T1000 (cell line): ENCODE measurements around the gene TMUB2.
A peak's percentile ranks its signal among the peaks of the same experiment; 100 is the strongest.

Experiments used
- DNase-seq: peaks from one replicate; lab custom pipeline; 2025; ENCODE audit warnings: mixed read lengths; lab: John Stamatoyannopoulos, UW

TMUB2 gene

DNA sequence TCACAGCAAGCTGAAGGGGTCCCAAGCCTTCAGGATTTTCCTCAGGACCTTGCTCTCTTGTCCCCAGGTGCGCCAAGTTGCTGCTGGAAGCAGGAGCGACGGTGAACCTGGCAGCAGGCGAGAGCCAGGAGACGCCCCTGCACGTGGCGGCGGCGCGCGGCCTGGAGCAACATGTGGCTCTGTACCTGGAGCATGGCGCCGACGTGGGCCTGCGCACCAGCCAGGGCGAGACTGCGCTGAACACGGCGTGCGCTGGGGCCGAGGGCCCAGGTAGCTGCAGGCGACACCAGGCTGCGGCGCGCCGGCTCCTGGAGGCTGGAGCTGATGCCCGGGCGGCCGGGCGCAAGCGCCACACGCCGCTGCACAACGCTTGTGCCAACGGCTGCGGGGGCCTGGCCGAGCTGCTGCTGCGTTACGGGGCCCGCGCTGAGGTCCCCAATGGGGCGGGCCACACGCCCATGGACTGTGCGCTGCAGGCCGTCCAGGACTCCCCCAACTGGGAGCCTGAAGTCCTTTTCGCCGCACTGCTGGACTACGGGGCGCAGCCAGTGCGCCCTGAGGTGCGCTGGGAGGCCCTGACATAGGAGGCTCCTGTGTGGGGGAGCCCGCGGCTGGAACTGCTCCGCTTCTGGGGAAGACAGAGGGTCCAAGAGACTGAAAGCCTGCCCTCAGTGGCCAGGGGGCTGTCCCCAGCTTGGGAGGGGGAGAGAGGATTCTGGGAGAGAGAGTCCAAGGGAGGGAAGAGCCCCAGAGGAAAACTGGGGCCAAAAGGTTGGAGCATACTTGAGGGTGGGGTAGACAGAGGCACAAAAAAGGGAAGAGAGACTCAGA is 9.9 kb upstream of the TMUB2 start:
- DNase-seq = no peak

DNA sequence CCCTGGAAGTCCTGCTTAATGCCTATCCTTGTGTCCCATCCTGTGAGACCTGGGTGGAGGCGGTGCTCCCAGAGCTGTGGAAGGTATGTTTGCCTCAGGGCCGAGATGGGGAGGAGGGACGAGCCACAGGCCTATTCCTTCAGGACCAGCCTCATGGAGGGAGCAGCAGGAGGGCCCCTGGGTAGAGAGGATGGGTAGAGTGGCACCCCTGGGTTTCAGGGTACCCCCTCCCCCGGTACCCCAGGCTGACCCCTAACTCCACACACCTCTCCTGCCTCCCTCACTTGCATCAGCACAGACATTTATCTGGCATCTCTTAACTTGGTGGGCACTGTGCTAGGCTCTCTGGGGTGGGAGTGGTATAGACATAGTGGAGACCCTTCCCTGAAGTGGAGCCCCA is 9.1 kb upstream of the TMUB2 start:
- DNase-seq = no peak

DNA sequence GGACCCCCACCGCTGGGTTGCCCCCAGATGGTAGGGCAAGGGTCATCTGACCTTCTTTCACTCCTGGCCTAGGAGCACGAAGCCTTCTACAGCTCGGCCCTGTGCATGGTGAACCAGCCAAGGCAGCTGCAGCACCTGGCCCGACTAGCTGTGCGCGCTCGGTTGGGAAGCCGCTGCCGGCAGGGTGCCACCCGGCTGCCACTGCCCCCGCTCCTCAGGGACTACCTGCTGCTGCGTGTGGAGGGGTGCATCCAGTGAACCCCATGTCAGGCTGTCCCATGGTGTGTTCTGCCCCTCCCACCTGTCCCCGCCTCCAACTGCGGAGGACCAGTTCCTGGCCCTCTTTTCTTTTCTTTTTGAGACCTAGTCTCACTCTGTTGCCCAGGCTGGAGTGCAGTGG is 8.6 kb upstream of the TMUB2 start:
- no peak for DNase-seq

DNA sequence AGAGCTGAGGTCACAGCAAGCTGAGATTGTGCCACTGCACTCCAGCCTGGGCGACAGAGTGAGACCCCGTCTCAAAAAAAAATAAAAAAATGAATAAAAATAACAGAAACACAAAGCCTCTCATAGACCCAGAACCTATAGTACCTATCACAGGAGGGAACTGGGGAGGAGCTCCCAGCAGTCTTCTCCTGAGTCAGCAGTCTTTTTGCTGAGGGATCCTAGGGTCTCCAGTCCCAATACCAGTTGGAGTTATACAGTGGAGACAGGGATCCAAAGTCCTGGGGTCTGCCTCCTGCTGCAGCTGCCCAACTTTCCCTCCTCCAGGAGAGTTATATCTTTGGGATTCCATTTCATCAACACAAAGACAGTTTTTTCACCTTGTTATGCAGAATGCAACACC is 3.7 kb upstream of the TMUB2 start:
- DNase-seq = no peak

DNA sequence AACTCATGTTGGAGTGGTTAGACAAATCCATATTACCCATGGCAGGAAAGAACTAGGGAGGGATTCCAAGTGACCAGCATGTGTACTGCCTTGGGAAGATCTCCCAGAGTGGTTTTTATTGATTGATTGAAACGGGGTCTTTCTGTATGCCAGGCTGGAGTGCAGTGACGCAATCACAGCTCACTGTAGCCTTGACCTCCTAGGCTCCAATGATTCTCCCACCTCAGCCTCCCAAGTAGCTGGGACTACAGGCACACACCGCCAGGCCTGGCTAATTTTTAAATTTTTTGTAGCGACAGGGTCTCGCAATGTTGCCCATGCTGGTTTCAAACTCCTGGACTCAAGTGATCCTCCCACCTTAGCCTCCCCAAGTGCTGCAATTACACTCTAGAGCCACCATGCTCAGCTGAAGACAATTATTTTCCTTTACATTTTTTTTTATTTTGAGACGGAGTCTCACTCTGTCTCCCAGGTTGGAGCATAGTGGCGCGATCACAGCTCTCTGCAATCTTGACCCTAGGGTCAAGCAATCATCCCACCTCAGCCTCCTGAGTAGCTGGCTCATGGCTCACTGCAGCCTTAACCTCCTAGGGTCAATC is 2.5 kb upstream of the TMUB2 start:
- no peak for DNase-seq

DNA sequence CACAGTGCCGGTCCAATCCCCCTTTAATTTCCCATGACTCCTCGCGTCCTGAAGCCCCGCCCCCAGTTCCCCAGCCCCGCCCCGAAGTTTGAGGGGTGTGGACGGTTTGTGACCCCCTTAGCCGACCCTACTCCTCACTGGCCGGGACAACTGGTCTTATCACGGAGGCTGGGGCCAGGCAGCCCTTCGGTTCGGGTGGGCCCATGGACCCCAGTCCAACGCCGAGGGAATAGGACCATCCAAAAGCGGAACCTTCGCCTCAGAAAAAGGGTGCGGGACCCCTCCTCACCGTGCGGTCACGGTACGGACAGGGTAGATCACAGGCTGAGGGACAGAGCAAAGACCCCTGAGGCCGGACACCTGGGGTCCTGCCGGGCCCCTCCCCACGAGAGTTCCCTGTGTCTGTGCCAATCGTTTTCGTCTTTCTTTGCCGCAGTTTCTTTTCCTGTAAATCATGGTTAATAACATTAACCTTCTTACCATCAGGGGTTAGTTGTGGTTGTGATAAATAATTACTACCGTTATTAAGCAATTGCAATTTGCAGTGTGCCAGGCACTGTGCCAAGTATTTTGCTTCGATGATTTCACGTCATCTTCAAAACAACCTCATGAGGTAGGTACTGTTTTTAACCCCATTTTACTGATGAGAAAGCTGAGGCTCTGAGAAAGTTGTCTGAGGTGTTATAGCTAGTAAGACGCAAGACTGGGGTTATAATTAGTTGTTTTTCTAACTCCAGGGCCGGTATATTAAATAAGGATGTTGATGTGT is 543 bp downstream of the TMUB2 start:
- DNase-seq = no peak

DNA sequence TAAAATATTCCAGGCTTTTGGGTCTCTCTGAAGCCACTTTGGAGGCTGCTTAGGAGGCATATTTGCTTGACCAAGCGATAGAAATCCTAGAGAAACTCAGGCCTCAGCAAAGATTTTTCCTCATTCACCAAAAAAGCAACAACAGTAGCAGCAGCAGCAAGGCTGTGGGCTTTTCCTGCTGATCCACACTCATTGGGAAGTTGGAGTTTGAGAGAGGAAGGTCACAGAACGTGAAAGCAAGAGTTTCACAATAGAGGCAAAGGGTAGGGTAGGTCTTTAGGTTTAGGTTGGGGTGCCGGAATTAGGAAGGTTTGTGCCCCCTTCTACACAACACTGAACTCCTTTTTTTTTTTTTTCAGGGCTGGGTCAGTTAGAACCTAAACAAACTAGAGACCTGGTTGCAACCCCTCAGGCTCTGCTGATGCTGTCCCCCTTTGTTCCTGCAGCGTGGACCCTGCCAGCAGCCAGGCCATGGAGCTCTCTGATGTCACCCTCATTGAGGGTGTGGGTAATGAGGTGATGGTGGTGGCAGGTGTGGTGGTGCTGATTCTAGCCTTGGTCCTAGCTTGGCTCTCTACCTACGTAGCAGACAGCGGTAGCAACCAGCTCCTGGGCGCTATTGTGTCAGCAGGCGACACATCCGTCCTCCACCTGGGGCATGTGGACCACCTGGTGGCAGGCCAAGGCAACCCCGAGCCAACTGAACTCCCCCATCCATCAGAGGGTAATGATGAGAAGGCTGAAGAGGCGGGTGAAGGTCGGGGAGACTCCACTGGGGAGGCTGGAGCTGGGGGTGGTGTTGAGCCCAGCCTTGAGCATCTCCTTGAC is 2.0 kb downstream of the TMUB2 start:
- no peak for DNase-seq

DNA sequence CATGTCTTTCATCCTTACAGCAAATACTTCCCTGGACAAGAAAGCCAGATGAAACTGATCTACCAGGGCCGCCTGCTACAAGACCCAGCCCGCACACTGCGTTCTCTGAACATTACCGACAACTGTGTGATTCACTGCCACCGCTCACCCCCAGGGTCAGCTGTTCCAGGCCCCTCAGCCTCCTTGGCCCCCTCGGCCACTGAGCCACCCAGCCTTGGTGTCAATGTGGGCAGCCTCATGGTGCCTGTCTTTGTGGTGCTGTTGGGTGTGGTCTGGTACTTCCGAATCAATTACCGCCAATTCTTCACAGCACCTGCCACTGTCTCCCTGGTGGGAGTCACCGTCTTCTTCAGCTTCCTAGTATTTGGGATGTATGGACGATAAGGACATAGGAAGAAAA is 3.7 kb downstream of the TMUB2 start:
- no peak for DNase-seq

DNA sequence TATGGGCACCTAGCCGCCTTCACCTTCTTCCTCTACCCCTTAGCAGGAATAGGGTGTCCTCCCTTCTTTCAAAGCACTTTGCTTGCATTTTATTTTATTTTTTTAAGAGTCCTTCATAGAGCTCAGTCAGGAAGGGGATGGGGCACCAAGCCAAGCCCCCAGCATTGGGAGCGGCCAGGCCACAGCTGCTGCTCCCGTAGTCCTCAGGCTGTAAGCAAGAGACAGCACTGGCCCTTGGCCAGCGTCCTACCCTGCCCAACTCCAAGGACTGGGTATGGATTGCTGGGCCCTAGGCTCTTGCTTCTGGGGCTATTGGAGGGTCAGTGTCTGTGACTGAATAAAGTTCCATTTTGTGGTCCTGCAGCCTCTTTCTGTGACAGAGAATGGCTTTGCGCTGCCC is 4.6 kb downstream of the TMUB2 start:
- DNase-seq = no peak

DNA sequence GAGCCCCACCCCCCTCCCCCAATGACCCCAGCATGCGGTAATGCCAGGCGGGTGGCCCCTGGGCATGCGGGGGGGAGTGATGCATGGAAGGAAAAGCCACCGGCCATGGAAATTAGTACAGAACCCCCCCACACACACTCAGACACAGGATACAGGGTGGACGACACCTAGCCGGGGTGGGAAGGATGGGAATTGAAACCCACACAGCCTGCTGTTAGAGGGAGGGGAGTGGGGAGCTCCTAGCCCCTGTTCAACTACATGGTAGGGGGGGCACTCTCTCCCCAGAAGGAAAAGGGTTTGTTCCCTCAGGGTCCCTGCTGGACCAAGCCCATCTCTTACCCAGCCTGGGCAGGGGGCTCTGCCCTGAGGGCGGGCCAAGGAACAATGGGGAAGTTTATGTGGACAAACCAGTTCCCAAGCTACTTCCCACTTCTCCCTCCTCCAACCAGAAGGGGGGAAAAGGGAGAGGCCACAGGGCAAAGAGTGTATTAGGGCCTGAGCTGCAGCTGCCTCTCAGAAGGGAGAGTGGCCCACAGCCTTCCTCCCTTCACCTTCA is 5.2 kb downstream of the TMUB2 start:
- DNase-seq = no peak

DNA sequence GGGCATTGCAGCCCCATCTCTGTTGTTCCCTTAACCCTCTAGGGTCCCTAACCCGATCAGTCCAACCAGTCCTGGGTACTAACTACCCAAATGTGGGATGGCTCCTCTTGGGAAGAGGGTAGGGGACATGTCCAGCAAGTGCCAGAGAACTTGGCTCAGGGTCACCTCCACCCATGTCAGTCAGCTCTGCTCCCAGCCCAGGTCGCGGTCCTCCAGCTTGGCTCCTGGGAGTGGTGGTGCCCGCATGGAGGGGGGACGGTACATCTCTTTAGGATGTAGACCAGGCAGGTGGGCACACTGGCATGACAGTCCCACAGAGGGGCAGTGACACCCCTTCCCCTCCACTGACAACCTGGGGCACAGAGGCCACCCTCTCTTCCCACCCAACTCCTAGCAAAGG is 6.0 kb downstream of the TMUB2 start:
- no peak for DNase-seq

DNA sequence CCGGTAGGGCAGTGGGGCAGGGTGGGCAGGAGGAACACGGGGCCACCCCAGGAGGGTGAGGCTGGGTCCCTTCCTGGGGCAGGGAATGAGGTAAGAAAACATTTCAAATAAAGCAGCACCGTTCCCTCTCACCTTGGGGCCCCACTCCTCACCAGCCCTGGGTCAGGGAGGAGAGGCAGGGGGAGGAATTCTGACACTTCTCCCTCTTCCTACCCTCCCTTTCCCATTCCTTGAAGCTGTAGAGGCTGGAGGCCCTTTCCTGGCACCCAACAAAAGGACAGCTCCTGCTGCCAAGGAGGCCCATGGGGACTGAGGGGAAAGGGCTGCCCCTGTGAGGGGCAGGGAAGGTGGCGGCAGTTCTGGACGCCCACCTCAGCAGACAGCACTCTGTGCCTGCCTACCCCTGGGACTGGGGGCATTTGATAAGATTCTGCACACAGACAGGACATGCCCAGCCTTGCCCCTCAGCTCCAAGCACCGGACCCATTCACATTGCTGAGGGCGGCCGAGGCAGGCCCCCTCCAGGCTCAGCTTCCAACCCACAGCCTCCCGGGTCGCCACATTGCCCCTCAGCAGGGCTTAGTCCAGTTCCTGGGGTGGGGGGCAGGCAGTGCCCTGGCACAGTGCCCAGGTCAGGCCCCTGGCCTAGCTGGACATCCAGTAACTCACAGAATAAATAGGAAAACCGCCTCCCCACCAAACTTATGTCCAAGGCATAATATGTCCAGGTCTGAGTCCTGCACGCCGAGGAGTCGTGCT is 6.7 kb downstream of the TMUB2 start:
- no peak for DNase-seq

DNA sequence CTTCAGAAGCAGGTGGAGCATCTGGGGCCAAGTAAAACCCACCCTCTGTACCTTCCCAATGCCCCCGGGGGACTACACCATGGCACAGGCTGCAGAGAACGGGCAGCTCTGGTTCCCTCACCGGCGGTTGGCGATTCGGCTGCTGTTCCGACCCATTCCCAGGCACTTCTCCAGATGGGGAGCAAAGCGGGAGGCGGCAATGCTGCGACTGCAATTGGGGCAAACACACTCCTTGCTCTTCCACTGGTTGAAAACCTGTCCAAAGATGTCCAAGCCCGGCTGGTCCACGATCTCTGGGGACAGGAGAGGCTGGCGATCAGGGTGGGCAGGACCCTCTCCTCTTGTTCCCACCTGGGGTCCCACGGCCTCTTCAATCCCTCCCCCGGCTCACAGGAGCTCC is 10.3 kb downstream of the TMUB2 start:
- DNase-seq = no peak

DNA sequence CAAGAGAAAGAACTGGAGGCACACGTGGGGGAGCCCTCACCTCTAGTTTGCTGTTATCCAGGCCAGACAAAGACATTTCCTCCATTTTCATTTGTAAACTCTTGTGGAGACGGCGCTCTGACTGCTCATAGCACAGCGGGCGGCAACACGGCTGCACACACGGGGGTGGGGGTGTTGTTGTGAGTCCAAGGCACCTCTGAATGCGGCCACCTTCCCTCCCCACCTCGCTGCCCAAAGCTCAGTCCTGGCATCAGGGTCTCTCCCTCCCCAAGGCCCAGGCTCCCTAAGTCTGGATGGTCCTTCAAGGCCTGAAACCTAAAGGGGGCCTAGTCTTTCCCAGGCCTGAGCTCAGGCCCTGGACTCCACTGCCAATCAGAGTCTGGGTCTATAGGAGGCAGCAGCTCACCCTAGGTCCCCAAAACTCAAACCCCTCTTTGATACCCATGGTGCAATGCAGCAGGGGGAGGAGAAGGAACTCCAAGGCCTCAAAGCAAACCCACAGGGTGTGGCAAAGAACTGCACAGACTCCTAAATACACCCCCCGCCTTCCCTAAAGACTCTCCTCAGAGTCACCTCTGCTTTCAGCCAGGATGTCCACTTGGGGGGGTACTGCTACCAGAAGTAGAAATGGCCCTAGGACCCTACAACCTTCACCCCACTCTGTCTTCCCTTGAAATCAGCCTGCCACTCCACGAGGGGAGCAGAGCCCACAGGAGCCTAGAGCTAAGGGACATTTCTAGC is 11.4 kb downstream of the TMUB2 start:
- DNase-seq = peak; percentile 21

DNA sequence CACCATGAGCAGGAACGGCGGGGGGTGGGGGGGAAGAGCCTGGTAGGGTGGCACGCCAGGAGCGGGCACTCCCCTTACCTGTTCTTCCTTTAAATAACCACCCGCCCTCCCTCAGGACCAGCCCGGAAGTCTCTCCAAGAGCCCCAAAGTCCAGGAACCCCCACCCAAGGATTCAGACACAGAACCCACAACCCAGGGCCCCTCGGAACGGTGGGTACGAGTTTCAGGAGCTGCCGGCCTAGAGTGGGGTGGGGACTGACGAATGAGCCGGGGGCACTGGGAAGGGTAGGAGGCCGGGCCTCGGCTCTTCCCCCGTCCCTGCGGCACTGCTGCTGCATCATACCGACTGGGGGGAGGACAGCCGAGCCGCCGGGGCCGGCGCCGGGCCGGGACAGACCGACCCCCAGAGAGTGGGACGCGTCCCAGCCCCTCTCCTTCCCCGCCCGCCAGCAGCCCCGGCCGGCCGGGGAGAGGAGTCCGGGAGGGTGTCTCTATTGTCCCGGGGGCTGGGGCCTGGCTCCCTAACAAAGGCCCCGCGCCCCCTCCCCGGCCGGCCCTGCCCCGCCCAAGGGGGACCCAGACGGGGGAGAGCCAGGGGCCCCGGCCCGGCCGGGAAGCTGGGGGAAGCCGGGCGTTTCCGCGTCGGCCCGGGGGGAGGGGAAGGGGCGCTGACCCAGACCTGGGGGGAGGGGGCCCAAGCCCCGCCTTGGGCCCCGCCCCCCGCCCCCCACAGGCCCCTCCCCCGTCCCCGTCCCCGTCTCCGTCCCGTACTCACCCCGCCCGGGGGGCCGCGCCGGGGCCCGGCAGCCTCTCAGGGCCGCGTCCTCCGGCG is 12.2 kb downstream of the TMUB2 start:
- DNase-seq = peak; percentile 27

DNA sequence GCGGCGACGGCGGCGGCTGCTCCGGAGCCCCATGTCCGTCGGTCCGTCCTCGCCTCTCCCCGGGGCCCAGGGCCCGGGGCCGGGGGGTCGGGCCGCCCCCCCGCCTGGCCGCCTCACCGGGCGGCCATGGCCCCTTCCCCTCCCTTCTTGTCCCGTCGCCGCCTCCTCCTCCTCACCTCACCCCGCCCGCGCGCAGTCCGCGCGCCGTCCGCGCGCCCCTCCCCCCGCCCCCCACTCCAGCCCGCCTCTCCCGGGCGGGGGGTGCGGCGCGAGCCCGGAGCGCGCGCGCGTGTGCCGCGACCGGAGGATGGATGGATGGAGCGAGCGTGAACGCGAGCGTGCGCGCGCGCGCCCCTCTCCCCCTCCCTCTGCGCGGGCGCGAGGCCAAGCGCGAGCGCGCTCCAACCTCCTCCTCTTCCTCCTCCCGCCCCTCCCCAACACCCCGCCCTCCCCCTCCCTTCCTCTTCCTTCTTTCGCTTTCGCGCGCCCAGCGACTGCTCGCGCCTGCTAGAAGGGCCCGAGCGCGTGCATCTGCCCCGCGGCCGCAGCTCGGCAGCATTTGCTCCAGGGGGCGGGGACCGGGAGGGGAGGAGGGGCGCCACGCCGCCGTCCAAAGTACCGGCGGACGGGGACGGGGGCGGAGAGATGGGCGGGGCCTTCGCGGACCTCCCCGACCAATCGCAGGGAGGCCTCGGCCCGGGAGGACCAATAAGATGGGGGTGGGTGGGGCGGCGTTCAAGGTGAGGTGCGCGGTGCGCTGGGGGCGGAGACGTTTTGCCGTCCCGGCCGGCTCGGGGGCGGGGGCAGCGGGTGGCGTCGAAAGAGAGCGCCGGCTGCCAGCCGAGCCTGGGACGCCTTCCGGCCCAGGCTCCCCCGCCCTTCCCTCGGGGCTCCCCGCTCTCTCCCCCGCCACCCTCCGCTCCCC is 13.0 kb downstream of the TMUB2 start, which contains the start of gene ATXN7L3:
Gene ATXN7L3, minus strand, starts transcription at position 332 of the 925 bp plus-strand sequence. CDS start 1,814 bp downstream, outside the sequence.
- DNase-seq = peak; percentile 98

DNA sequence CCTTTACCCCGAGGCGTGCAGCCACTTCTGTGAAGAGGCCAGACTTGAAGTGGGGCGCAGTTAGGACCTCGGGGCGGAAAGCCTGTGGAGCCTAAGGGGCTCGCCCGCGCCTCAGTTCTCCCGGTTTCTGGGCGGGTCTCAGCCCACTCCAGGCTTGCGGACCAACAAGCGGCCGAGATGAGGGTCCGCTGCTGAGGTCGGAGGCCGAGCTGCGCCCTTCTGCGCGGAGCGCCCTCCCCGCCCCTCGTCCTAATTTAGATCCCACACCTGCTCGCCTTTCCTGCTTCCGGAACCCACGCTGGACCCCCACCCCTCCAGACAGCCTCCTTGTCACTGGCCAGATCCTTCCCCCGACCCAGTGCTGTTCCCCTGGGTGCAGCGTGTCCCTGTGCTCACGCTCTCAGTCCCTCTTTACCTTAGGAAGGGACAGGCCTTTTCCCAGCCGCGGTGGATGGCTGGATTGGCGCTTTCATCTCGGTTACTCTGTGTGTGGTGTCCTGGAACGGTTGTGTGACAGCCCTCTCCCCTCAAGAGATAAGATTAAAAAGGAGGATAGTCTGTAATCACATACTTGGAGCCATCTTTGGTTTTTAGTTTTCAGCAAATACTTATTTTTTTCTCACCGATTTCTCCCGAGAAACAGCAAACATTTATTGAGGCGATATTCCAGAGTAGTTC is 13.8 kb downstream of the TMUB2 start:
- DNase-seq = no peak

DNA sequence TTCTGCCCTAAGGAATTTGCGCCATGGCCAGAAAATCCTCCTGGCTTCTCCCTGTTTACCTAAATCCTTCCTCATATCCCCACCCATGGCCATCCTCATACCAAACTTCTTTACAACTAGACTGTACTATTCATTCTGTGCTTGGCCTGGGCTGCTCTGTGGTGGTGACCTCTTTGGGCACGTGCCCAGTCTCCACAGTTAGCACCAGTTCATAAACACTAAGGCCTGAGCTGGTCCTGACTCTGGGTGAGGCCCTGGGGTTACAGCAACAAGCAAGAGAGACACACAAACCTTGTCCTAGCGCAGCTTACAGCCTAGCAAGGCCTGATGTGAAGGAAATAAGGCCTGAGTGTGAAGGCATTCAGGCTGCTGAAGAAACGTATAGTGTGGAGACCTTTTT is 16.0 kb downstream of the TMUB2 start:
- no peak for DNase-seq
